ENCODE measurements around the gene IMPDH1.
"Not testable (repeated sequence)": the region's sequence is repeated elsewhere in the genome, so short reads cannot be mapped to it uniquely, and the experiment has no call there.

IMPDH1 gene

GRCh38 chr7:128409596-128410450 lies at the start of gene IMPDH1:
TSS of gene IMPDH1 (minus strand) at chr7:128409982. CDS start at chr7:128409901, 81 bp downstream.
- DNase-seq (ENCODE audit: low spot score): peak; percentile 78

GRCh38 chr7:128459394-128459878 lies 49.7 kb upstream of the IMPDH1 start:
- peak; percentile 67 for DNase-seq (ENCODE audit: low spot score)

- no peak for DNase-seq (ENCODE audit: low spot score)
Observed at GRCh38 chr7:128458956-128459355, 49.2 kb upstream of the IMPDH1 start.

DNA sequence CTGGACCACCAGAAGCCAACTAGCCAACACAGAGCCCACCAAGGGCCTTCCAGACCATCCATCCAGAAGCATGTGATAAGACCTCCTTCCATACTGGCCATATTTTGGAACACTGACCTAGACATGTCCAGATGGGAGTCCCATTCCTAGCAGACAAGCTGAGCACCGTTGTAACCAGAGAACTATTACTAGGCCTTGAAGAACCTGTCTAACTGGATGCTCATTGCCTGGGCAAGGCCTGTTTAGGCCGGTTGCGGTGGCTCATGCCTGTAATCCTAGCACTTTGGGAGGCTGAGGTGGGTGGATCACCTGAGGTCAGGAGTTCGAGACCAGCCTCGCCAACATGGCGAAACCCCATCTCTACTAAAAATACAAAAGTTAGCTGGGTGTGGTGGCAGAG lies 47.6 kb upstream of the IMPDH1 start:
- not testable (repeated sequence) for DNase-seq (ENCODE audit: low spot score)

- peak; percentile 35 for DNase-seq (ENCODE audit: low spot score)
Observed at GRCh38 chr7:128456255-128456725, 46.5 kb upstream of the IMPDH1 start.

DNA sequence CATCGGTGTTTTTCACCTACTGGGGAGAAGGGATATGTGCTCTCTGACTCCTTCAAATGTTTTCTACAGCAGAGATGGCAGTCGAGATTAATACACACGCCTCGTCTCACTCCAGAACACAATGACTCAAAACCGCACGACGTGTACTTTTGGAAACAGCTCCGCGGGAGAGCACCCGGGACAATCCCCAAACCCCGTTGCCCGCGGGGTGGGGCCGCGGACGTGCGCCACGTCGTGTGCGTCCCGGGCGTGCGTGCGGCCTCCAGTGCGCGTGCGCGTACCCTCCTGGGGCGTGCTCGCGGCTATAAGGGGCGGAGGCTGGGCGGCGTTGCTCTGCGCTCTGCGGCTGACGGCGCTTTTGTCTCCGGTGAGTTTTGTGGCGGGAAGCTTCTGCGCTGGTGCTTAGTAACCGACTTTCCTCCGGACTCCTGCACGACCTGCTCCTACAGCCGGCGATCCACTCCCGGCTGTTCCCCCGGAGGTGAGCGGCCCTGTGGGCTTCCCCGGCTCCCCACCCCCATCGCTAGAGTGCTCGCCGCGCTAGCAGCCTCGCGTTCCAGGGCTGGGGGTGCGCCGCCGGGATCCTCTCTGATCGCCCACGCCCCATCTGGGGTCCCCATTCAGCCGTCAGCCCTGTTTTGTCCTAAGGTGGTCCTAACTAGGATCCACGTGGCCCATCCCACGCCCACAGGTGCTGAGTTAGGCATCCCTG lies 45.9 kb upstream of the IMPDH1 start, which contains the start of gene HILPDA:
Gene HILPDA (plus strand): TSS at position 336 of the 712 bp plus-strand sequence. CDS start 1,391 bp downstream, outside the sequence.
- DNase-seq (ENCODE audit: low spot score): peak; percentile 99

GRCh38 chr7:128454808-128455542 lies 45.2 kb upstream of the IMPDH1 start:
- no peak for DNase-seq (ENCODE audit: low spot score)

DNA sequence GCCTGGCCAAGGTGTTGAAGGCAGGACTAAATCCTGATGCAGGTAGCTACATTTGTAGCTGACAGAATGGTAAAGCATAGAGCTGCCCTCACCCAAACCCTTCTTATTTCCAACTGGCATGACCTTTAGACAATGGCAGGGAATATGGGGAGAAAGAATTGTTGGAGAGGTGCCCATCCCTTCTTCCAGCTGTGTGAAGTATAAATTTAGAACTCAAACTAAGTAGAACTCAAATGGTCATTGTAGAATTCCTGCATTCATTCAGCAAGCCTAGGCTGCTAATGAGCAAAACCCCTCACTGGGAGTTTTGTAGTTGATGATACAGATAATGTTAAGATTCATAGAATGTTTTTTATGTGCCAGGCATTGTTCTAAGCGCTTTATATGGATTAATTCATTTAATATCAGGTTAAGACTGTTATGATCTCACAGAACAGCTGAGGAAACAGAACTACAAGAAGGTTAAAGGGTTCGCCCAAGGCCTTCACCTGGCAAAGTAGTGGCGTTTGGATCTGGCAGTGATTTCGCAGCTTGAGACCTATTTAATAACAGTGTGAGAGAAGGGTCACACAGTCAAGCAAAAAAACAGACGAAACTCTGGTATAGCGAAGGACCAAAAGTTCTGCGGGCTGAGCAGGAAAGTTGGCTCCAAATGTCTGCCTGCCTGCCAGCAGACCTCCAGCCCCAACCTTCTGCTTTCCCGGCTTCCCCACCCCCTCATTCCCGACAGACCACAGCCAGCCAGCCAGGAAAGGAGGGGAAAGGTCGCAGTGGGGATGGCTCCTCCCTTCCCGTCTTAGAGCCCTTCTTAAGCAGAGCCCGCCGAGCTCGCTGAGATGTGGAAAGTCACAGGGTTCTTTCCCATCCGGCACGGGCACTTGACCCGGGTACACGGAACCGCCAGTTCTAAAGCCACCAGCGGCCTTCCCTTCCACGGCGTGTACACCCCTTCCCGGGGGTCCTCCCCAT lies 44.3 kb upstream of the IMPDH1 start:
- peak; percentile 55 for DNase-seq (ENCODE audit: low spot score)

DNA sequence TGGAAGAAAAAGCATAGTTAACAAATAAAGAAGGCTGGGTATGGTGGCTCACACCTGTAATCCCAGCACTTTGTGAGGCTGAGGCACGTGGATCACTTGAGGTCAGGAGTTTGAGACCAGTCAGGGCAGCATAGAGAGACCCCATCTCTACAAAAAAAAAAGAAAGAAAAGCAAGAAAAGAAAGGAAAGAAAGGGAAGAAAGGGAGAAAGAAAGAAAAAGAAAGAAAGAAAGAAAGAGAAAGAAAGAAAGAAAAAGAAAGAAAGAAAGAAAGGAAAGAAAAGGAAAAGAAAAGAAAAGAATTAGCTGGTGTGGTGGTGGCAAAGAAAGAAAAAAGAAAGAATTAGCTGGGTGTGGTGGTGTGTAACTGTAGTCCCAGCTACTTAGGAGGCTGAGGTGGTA lies 42.8 kb upstream of the IMPDH1 start:
- DNase-seq (ENCODE audit: low spot score): no peak

DNA sequence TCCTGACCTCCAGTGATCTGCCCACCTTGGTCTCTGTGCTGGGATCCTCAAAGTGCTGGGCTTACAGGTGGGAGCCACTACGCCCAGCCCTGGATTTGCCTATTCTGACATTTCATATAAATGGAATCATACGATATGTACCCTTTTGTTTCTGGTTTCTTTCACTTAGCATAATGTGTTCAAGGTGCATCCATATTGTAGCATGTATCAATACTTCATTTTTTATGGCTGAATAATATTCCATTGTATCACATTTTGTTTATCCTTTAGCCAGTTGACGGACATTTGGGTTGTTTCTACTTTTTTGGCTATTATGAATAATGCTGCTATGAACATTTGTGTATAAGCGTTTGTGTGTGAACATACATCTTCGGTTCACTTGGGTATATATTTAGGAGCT lies 41.1 kb upstream of the IMPDH1 start:
- no peak for DNase-seq (ENCODE audit: low spot score)

DNA sequence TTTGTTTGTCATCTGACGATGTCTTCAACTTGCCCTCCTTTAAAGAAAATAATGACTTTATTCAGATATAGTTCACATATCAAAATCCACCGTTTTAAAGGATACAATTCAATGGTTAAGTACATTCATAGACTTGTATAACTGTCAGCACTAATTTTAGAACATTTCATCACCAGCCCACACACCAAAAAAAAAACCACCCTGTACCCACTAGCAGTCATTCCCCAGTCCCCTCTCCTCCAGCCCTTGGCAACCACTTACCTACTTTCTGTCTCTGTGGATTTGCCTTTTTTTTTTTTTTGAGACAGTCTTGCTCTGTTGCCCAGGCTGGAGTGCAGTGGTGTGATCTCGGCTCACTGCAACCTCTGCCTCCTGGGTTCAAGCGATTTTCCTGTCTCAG lies 40.6 kb upstream of the IMPDH1 start:
- no peak for DNase-seq (ENCODE audit: low spot score)

- DNase-seq (ENCODE audit: low spot score): no peak
Observed at GRCh38 chr7:128448751-128449302, 39.0 kb upstream of the IMPDH1 start.

DNA sequence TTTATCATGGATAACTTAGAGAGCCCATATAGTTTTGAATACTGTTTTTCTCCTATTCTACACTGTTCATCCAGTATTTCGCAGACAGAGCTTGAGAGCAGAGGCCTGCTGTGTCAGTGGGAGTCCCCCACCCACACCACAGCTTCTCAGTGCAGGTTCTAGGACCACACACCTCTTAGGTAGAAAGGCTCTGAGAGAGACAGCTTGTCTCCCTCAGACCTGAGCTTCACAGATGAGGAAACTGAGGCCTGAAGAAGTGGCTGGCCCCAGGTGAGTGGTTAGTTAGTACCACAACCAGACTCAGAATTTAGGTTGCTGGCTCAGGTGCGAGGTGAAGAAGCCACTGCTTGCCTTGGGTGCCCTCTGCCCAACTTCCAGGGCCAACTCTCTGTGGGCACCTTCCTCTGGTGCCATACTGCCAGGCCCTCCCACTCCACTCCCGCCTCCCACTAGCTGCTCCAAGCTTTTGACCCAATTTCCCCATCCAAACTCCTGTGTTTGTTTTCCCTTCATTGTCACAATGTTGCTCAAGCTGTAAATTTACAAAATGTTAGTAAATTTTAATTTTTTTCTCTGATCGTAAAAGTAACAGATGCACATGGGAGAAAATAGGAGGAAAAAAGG lies 38.3 kb upstream of the IMPDH1 start:
- no peak for DNase-seq (ENCODE audit: low spot score)

DNA sequence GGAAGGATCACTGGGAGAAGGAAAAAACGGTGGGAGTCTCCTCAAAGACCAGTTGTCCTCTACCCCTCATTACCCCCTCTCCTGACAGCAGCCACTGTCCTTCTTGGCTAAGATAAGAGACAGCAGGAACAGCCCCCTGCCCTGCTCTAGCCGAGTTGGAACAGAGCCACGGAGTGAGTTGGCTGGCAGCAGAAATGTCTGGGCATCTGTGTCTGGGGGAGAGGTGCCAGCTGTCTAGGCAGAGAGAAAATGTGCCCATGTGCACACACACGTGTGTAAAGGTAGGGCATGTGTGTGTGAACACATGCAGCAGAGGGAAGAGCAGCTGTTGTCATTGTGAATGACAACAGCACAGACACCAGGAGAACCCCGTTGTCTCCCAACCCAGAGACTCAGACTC lies 36.5 kb upstream of the IMPDH1 start:
- no peak for DNase-seq (ENCODE audit: low spot score)

GRCh38 chr7:128443831-128444600 lies 34.2 kb upstream of the IMPDH1 start:
- peak; percentile 28 for DNase-seq (ENCODE audit: low spot score)

- peak; percentile 29 for DNase-seq (ENCODE audit: low spot score)
Observed at GRCh38 chr7:128442356-128442755, 32.6 kb upstream of the IMPDH1 start.

- DNase-seq (ENCODE audit: low spot score): no peak
Observed at GRCh38 chr7:128437426-128438332, 27.9 kb upstream of the IMPDH1 start.

DNA sequence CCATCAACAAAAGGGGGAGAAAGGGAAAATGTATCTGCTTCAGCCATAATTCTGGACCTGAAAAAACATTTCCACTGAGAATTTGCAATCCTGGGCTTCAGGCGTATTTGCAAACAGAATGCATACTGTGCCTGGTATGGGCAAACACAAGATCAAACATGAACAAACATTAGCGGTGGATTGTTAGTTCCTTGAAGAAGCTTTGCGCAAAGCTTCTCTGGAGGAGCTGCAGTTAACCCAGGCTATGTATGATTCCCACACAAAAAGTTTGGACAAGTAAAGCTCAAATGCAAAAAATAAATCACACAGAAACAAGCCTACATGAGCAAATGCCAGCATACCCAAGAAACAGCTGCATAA lies 25.5 kb upstream of the IMPDH1 start:
- no peak for DNase-seq (ENCODE audit: low spot score)
